SJSA1 (cell line): ENCODE measurements around the gene SLC9A9. TPM values are rescaled to one million over a fixed set of nuclear protein-coding genes. Genes with fewer than 3 reads are reported as not detected.
"Not testable (repeated sequence)": the region's sequence is repeated elsewhere in the genome, so short reads cannot be mapped to it uniquely, and the experiment has no call there.

ENCODE experiments used
- DNase-seq, 2 experiments: peaks; one replicate each; pipeline ENCODE4 v3.0.0-alpha.2; 2015 to 2020; ENCODE audit warnings: low spot score in 2 of 2, low read depth in 1 of 2
- H3K27ac ChIP-seq: fragments of 250-450 bp; sonication (Bioruptor Pico); 2 replicates; pipeline ENCODE4 v1.5.1; 2020; ENCODE audit warnings: mild to moderate bottlenecking, moderate library complexity
- H3K27me3 ChIP-seq: fragments of 250-450 bp; sonication (Bioruptor Pico); replicated peaks from 2 replicates; pipeline ENCODE4 v1.5.1; 2020; ENCODE audit warnings: mild to moderate bottlenecking, moderate library complexity
- H3K36me3 ChIP-seq: fragments of 250-450 bp; sonication (Bioruptor Pico); 2 replicates; pipeline ENCODE4 v1.5.1; 2020; ENCODE audit warnings: mild to moderate bottlenecking
- H3K4me1 ChIP-seq: fragments of 250-450 bp; sonication (Bioruptor Pico); replicated peaks from 2 replicates; pipeline ENCODE4 v1.6.1; 2021; ENCODE audit warnings: mild to moderate bottlenecking
- H3K4me3 ChIP-seq: fragments of 250-450 bp; sonication (Bioruptor Pico); 2 replicates; pipeline ENCODE4 v1.5.1; 2020; ENCODE audit warnings: mild to moderate bottlenecking
- H3K9me3 ChIP-seq: fragments of 250-450 bp; sonication (Bioruptor Pico); replicated peaks from 2 replicates; pipeline ENCODE4 v1.5.1; 2020; ENCODE audit warnings: mild to moderate bottlenecking
- total RNA-seq: library from RNA; depleted of rRNA; stranded (reverse); fragments of >200 nt; shearing (Covaris generic); gene quantifications from 2 replicates; pipeline ENCODE4 v1.2.3, GENCODE V29; 2014

SLC9A9 gene
- total RNA-seq, 1 experiment from 2014 or later: 0.05 TPM

DNA sequence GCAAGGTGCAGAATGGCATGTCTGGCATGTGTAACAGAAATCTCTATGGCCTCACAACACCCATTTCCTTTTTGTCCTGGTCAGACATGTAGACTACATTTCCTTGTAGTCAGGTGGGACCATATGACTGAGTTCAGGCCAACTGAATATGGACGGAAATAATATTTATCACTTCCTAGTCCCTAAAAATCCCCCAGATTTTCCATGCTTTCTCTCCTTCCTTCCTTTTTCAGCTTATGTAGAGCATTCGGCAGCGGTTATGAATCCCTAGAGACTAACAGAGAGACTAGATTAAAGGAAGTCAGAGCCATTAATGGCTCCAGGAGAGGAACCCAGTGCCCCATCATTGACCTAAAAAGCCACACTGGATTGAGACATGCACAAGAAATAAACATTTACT, 35.8 kb downstream of the SLC9A9 start:
- no peak overlapping the region for H3K4me3 ChIP-seq
- no peaks in the 10 kb centered on the region for H3K36me3 ChIP-seq
- no peaks in the 10 kb centered on the region for H3K27me3 ChIP-seq
- H3K9me3 ChIP-seq: no peaks in the 10 kb centered on the region
- no peak for DNase-seq
- H3K4me1 ChIP-seq: no peaks in the 10 kb centered on the region
- no peak overlapping the region for H3K27ac ChIP-seq

DNA sequence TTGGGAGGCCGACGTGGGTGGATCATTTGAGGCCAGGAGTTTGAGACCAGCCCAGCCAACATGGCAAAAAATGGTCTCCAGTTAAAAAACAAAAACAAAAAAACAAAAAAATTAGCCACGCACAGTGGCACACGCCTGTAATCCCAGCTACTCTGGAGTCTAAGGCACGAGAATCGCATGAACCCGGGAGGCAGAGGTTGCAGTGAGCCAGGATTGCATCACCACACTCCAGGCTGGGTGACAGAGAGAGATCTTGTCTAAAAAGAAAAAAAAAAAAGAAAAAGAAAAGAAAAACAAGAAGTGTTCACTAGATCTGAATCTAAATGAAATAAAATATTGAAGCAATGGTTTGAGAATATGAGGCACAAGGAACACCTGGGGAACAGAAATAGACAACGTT, 36.7 kb downstream of the SLC9A9 start:
- Histone ChIP-seq H3K27me3 (no peaks in the 10 kb centered on the region), H3K4me1 (no peaks in the 10 kb centered on the region), H3K9me3 (no peaks in the 10 kb centered on the region), H3K36me3 (no peaks in the 10 kb centered on the region), H3K27ac (no peak overlapping the region), H3K4me3 (no peak overlapping the region)
- no peak for DNase-seq

- H3K4me1 ChIP-seq: no peaks in the 10 kb centered on the region
- no peaks in the 10 kb centered on the region for H3K9me3 ChIP-seq
- H3K36me3 ChIP-seq: no peaks in the 10 kb centered on the region
- H3K4me3 ChIP-seq: no peak overlapping the region
- H3K27me3 ChIP-seq: no peaks in the 10 kb centered on the region
- DNase-seq: no peak
- no peak overlapping the region for H3K27ac ChIP-seq
Observed at GRCh38 chr3:143810953-143811265, 37.4 kb downstream of the SLC9A9 start.

DNA sequence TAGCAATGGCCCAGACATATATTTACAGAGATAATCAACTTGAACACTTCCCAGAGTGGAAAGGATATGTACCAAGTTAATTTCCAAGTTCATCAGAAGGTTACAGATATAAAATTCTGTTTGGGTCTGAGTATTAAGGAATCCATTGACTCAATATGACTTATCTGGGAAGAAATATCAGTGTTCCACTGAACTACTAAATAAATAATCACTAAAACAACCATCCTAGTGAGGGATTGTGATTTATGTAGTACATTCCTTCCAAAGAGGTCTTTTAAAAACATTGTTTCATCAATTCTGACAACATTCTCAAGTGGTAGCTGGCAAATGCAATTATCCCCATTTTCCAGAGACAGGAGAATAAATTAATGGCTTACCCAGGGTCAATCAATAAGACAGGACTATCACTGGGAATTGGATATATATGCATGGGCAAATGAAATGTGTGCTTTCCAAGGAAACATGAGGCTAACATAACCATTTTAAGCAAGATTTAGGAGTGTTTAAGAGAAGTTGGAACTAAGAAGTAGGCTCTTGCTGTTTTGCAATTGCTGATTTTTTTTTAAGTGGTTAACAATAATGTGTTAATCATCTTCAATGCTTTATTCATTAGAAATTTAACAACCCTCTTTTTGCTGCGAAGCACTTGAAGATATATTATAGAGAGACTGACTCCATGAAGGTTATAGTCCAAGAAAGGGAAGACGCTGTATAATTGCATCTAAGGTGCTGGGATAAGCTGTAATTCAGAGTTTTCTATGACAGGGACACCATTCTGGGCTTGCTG, 37.9 kb downstream of the SLC9A9 start:
- DNase-seq: no peak
- no peaks in the 10 kb centered on the region for H3K4me1 ChIP-seq
- H3K27ac ChIP-seq: no peak overlapping the region
- no peak overlapping the region for H3K4me3 ChIP-seq
- no peaks in the 10 kb centered on the region for H3K9me3 ChIP-seq
- no peaks in the 10 kb centered on the region for H3K27me3 ChIP-seq
- H3K36me3 ChIP-seq: no peaks in the 10 kb centered on the region

- no peak for DNase-seq
- no peak overlapping the region for H3K4me3 ChIP-seq
- no peak overlapping the region for H3K27ac ChIP-seq
Observed at GRCh38 chr3:143809121-143809621, 39.1 kb downstream of the SLC9A9 start.

DNA sequence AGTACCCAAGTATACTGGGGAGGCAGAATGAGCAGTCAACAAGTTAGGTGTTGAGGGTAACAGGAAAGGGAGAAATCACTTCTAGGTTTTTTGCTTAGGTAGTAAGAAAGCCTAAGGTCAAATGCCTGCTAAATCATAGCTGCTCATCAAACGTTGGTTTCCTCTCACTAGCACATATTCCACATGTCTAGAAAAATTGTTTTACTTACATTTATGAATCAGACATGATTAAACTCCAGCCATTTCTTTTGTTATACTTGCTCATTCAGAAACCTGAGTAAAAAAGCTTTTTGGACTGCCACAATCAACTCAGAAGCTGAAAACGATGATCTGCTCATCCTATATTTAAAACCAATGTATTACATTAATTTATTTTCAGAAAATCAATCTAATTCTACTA, 40.2 kb downstream of the SLC9A9 start:
- Histone ChIP-seq H3K4me1 (no peaks in the 10 kb centered on the region), H3K27me3 (no peaks in the 10 kb centered on the region), H3K36me3 (no peaks in the 10 kb centered on the region), H3K27ac (no peak overlapping the region), H3K9me3 (no peaks in the 10 kb centered on the region), H3K4me3 (no peak overlapping the region)
- no peak for DNase-seq

More at GRCh38 chr3:143809121-143809621, 39.1 kb downstream of the SLC9A9 start:
- Histone ChIP-seq H3K9me3 (no peaks in the 10 kb centered on the region), H3K27me3 (no peaks in the 10 kb centered on the region), H3K36me3 (no peaks in the 10 kb centered on the region), H3K4me1 (no peaks in the 10 kb centered on the region)

GRCh38 chr3:143806038-143806437, 42.2 kb downstream of the SLC9A9 start:
- H3K36me3 ChIP-seq: no peaks in the 10 kb centered on the region
- H3K4me3 ChIP-seq: no peak overlapping the region
- no peaks in the 10 kb centered on the region for H3K27me3 ChIP-seq
- H3K27ac ChIP-seq: no peak overlapping the region
- no peak for DNase-seq
- H3K9me3 ChIP-seq: no peaks in the 10 kb centered on the region
- H3K4me1 ChIP-seq: no peaks in the 10 kb centered on the region

- H3K4me3 ChIP-seq, H3K9me3 ChIP-seq, H3K27me3 ChIP-seq, H3K27ac ChIP-seq, H3K36me3 ChIP-seq, DNase-seq, H3K4me1 ChIP-seq: not testable (repeated sequence)
Observed at GRCh38 chr3:143805476-143805875, 42.8 kb downstream of the SLC9A9 start.

DNA sequence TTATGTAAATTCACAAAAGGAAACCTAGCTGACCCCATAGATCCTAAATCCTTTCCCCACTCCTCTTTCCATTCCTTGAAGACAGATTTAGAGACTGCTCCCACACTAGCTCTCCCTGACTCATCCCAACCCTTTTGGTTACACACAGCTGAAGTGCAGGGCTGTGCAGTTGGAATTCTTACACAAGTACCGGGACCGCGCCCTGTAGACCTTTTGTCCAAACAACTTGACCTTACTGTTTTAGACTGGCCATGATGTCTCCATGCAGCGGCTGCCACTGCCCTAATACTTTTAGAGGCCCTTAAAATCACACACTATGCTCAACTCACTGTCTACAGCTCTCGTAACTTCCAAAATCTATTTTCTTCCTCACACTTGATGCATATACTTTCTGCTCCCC, 47.2 kb downstream of the SLC9A9 start:
- not testable (repeated sequence) for H3K27me3 ChIP-seq, H3K4me1 ChIP-seq, DNase-seq, H3K36me3 ChIP-seq, H3K27ac ChIP-seq, H3K9me3 ChIP-seq, H3K4me3 ChIP-seq

GRCh38 chr3:143798151-143798550, 50.1 kb downstream of the SLC9A9 start:
- H3K9me3 ChIP-seq, H3K36me3 ChIP-seq, H3K4me3 ChIP-seq, H3K27ac ChIP-seq, H3K4me1 ChIP-seq, H3K27me3 ChIP-seq, DNase-seq: not testable (repeated sequence)

- no peaks in the 10 kb centered on the region for H3K36me3 ChIP-seq
- no peaks in the 10 kb centered on the region for H3K9me3 ChIP-seq
- H3K27me3 ChIP-seq: no peaks in the 10 kb centered on the region
- no peak overlapping the region for H3K27ac ChIP-seq
- no peak overlapping the region for H3K4me3 ChIP-seq
- no peak for DNase-seq
- H3K4me1 ChIP-seq: no peaks in the 10 kb centered on the region
Observed at GRCh38 chr3:143795874-143796273, 52.4 kb downstream of the SLC9A9 start.

DNA sequence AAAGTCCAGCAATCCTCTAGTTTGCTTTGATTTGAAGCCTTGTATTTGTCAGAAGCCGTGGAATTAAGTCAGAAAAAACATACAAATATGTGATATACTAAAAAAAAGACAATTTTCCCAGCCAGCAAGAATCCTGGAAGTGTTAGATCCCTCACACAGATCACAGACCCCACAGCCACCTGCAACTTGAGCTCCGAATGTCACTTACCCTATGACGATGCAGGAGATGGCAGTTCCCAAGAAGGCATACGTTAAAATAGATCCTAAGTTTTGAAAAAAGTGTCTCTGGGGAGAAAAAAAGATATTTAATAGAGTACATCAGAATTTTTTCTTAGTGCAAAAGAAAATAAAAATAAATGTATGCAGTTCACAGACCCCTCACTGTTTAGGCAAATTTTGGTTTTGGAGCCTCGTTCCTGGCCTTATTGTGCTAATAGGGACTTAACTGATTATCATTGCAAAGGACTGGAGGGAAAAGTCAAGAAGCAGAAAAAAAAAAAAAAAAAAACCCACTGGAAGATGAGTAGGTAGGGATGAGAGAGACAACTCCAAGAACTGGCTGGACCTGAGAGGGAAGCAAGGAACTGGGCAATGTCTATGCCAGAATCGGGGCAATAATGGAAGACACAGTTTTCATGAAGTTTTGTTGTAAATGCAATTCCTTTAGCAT, 53.3 kb downstream of the SLC9A9 start:
- Histone ChIP-seq H3K27ac (no peak overlapping the region), H3K9me3 (no peaks in the 10 kb centered on the region), H3K4me1 (no peaks in the 10 kb centered on the region), H3K4me3 (no peak overlapping the region), H3K36me3 (no peaks in the 10 kb centered on the region), H3K27me3 (no peaks in the 10 kb centered on the region)
- no peak for DNase-seq

GRCh38 chr3:143793971-143794370, 54.3 kb downstream of the SLC9A9 start:
- no peaks in the 10 kb centered on the region for H3K9me3 ChIP-seq
- H3K27me3 ChIP-seq: no peaks in the 10 kb centered on the region
- no peaks in the 10 kb centered on the region for H3K36me3 ChIP-seq
- DNase-seq: no peak
- no peak overlapping the region for H3K27ac ChIP-seq
- H3K4me1 ChIP-seq: no peaks in the 10 kb centered on the region
- no peak overlapping the region for H3K4me3 ChIP-seq

- no peak overlapping the region for H3K4me3 ChIP-seq
- no peaks in the 10 kb centered on the region for H3K4me1 ChIP-seq
- H3K27ac ChIP-seq: no peak overlapping the region
- H3K9me3 ChIP-seq: no peaks in the 10 kb centered on the region
- no peaks in the 10 kb centered on the region for H3K36me3 ChIP-seq
- H3K27me3 ChIP-seq: no peaks in the 10 kb centered on the region
- no peak for DNase-seq
Observed at GRCh38 chr3:143791386-143791785, 56.9 kb downstream of the SLC9A9 start.
